ENCODE results near the gene CDR2L.

The CDR2L gene
- 0.05 to 1.2 (median 0.46) reads per million in 18 experiments for total RNA-seq

DNA sequence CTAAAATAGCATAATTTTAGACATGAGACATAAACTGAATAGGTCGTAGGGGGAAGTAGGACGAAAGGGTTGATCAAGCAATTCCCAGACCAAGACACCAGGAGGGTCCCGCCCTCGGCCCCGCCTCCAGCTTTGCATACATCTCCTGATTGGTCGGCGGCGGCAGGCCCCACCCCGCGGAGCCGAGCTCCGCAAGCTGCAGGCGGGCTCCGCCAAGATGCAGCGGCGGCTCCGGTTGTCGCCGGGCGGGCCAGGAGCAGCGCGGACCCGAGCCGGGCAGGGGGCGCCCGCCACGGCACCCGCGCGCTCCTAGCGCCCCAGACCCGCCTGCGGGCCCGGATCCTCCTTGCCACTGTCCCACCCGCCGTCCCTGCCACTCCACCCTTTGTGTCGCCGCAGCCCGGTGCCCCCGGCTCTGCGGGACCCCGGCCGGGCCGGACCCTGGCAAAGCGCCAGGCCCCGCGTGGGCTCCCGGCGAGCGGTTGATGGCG, at the start of gene CDR2L:
CDR2L (plus strand) TSS at position 215 of the 491 bp plus-strand sequence. CDS start 412 bp downstream, outside the sequence.
- peak; percentile 96 to 97 for DNase-seq

DNA sequence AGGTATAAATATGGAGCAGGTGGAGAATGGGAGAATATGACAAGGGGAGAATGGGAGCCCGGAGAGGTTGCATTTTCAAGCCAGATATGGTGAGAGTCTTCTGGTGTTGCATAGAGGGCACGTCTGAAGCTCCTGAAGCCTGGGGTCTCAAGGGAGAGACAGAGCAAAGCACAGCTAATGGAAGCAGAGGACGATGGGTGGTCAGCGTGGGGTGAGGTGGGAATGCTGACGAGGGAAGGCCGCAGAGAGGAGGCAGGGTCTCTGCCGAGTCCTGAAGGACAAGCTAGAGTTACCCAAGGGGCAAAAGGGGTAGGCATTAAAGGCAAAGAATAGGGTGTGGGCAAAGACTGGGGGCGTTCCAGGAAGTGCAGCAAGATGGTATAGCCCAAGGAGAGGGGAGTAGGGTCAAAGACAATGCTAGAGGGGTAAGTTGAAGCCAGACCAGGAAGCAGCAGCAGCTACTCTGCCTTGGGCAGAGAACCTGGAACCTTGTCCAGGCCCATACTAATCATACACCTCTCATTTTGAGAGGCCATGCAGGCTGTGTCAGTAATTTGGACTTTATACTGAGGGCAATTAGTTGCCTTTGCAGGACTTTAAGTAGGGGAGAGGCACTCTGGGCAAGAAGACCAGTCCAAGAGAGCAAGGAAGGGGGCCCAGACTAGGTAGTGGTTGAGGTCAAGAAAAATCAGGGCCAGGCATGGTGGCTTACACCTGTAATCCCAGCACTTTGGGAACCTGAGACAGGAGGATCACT, 49.1 kb upstream of the CDR2L start:
- no peak for DNase-seq

DNA sequence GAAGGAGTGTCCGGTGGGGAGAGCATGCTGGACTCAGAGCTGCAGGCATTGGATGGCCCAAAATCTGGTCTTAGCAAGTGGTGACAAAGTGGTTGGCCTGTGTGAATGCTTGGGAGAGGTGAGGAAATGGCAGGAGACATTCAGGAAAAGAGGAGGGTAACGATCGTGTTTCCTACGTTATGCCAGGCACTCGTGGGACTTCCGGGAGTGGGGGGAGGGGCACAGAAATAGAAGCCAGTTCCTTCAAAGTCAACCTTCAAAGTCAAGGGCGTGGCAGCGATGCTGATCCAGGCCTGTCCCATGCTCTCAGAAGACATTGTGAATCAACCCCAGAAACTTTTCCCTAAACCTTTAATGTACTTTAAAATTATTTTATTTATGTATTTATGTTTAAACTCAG, 47.9 kb upstream of the CDR2L start:
- DNase-seq, result no peak

DNA sequence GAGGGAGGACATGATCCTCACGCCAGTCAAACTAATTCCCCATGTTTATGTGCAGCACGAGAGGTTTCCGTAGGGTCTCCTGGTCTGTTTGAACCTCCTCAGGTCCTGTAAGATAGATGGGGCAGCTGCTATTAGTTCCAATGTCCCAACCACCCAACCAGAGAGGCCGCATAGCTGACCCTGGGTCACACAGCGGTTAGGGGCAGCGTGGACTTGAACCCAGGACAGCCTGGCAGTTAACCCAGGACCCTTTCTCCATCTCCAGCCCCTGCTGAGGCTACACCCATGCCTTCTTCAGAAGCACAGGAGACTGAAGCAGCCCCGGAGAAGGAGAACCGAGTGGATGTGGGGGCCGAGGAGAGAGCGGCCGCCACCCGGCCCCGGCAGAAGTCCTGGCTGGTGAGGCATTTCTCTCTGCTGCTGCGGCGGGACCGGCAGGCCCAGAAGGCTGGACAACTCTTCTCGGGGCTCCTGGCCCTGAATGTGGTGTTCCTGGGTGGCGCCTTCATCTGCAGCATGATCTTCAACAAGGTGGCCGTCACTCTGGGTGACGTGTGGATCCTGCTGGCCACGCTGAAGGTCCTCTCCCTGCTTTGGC, 46.2 kb upstream of the CDR2L start:
- no peak for DNase-seq

DNA sequence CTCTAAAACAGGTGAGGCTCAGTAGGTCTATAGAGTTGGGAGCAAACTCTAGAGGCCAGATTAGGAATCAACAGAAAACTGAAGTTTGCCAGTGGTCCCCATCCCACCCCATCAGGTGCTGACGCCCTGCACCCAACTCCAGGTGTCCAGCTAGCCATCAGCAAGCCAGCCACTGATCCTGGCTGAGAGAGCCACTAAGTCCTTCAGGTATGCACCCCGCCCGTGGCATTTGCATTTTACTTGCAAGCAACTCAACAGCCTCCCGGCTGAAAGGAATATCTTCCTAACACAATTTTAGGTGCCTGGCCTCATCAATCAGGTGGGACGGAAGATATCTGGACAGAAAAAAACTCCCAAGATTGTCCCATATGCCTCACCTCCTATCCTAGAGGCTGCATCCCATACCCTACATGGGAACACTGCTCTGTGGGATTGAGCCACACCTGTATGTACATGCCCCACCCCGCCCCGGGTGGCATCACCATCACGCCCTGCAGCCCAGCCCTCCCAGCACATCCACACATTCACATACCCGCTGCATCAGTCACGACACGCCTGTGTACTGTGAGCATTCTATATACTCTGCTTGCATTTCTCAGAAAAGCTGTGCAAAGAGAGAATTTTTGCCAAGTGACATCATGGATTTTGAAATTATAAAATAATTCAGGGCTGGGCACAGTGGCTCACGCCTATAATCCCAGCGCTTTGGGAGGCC, 43.5 kb upstream of the CDR2L start:
- no peak for DNase-seq

DNA sequence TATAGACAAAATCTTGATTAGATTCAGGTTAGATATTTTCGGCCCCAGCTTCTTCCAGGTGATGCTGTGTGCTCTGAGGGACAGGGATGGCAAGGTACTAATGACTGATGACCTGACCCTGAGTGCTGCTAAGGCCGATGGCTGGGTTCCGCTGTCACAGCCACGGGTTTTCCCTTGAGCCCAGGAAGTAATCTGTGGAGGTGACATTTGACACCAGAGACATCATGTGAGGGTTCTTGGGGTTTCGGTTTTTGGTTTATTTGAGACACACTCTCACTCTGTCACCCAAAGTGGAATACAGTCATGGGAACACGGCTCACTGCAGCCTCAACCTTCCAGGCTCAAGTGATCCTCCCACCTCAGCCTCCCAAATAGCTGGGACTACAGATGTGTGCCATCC, 41.9 kb upstream of the CDR2L start:
- DNase-seq, result no peak

DNA sequence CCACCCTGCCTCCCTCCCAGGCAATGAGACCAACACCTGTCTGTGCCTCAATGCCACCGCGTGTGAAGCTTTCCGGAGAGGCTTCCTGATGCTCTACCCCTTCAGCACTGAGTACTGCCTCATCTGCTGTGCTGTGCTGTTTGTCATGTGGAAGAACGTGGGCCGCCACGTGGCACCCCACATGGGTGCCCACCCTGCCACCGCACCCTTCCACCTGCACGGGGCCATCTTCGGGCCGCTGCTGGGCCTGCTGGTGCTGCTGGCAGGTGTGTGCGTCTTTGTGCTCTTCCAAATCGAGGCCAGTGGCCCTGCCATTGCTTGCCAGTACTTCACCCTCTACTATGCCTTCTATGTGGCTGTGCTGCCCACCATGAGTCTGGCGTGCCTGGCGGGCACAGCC, 40.8 kb upstream of the CDR2L start:
- DNase-seq, result no peak

DNA sequence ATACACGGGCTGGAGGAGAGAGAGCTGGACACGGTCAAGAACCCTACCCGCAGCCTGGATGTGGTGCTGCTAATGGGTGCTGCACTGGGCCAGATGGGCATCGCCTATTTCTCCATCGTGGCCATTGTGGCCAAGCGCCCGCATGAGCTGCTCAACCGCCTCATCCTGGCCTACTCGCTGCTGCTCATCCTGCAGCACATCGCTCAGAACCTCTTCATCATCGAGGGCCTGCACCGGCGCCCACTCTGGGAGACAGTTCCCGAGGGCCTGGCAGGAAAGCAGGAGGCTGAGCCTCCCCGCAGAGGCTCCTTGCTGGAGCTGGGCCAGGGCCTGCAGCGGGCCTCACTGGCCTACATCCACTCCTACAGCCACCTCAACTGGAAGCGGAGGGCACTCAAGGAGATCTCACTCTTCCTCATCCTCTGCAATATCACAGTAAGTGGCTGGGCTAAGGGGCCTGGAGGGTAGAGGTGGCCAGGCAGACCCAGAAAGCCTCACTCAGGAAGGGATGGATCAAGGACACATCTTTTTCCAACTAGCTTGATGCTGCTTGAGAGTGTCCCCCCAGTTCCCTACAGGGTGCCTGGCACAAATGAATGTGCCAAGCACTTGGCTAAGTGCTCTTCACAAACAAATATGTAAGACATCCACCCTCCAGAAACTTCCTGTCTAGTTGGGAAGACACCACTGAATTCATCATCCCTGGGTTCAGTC, 40.2 kb upstream of the CDR2L start:
- no peak for DNase-seq

DNA sequence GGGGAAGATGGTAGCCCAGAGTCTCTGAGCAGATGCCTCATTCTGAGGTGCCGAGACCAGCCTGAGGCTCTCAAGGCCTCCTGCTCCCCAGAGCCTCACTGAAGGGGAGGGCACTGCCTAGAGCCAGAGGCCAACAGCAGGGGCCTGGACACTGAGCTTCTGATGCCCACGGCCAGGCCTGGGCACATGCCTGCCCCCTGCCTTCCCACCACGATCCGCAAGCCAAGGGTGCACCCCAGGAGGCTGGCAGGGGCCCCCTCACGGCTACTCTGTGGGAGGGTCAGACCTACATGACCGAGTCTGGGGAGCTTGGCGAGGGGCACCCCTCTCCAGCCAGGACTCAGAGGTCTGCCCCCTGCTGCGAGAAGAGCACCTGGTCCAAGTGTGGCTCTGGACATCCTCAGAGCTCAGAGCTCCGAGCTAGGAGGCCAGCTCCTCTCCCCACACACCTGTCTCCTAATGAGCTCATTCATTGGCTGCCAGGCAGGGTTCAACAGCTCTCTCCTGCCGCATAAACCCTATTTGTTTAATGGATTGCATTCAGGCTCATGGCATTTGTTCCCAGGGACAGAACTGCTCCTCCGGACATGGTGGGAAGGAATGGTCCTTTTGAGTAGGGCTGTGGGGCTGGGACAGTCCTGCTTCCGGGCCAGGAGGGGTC, 37.8 kb upstream of the CDR2L start:
- no peak for DNase-seq

DNA sequence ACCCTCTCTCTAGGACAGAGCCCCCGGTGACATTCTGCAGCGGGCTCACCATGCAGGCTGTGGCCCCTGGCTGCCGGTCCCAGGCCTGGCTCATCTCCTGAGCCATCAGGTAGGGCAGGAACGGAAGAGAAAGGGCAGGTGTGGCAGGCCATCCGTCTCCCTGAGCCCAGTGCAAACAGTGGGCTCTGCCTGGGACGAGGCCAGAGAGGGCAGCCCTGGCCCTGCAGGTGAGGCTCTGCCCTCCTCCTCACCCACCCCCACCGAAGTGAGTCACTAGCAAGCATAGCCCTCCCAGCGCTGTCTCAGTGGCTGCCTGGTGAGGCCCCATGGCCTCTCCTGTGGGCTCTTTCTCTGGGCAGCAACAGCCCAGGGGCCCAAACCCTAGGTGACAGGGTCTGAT, 37.2 kb upstream of the CDR2L start:
- no peak for DNase-seq

DNA sequence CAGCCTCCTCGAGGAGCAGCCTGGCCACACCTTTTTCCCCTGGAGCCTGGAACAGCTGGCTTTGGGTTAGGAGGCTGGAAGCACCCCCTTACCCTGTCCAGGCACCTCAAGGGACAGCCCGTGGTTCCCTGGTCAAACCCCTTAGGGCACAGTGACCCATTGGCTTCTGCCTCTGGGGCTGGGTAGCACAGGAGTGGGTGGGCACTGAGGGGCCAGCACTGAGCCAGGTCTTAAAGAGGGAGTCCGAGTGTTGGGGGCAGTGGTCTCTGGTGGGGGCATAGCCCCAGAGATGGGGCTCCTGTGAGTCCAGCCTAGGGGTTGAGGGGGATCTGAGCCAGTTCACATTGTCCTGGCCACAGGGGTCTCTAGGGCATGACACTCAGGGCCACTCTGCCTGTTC, 36.4 kb upstream of the CDR2L start:
- no peak for DNase-seq

DNA sequence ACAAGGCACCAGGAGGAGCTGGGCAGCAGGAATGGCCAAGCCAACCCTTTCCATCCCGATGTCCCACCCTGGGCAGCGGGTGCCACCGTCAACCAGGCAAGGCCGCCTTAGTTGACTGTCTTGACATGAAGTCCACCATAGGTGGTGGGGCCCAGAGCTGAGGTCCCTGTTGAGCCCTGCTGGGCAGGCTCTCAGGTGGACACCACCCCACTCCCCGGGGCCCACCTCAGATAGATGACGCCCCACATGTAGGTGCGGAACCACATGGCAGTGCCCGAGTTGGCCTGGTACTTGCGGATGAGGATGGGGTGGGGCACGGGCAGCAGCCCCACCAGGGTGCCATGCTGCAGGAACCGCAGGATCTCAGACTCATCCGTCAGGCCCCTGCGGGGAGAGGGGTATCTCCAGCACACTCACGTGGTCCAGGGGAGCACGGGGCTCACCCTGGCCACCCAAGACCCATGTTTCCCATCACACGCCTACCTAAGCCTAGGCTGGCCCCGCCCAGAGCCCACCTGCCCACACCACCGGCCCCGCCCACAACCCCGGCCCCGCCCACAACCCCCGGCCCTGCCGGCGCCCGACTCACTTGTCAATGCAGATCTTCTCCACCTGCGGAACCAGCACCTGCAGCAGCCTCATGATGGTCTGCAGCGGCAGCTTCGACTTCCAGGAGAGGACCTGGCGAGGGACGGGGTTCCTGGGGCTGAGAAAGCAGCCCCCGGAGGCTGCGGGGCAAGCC, 35.6 kb upstream of the CDR2L start:
- DNase-seq, result no peak

DNA sequence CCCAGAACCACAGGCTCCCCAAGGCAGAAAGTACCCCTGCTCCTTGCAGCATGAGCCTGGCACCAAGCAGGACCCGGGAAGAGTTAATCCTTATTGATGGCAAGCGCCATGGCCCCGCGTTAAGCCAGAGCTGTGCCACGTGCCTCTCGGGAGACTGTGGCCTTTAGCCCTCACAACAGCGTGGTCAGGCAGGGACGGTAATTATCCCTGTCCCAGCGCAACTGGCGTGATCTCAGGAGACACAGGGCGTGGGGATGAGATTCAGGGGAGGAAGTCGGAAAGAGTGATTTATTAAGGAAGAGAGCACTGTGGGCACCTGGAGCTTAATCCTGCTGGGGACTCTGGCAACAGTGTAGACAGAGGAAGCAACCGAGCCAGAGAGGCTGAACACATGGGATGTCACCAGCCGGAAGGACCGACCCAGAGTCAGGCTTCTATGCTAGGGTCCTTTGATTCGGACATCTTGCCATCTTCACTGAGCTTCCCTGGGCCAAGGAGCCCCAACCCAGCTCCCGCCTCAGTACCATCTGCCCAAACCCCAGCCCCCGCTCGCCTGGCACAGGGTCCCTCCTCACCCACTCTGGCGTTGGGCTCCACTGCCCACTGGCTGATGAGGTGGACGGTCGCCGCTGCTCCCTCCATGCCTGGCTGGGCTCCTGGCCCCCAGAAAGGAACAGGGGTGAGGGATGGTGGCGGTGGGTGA, 34.9 kb upstream of the CDR2L start:
- no peak for DNase-seq

DNA sequence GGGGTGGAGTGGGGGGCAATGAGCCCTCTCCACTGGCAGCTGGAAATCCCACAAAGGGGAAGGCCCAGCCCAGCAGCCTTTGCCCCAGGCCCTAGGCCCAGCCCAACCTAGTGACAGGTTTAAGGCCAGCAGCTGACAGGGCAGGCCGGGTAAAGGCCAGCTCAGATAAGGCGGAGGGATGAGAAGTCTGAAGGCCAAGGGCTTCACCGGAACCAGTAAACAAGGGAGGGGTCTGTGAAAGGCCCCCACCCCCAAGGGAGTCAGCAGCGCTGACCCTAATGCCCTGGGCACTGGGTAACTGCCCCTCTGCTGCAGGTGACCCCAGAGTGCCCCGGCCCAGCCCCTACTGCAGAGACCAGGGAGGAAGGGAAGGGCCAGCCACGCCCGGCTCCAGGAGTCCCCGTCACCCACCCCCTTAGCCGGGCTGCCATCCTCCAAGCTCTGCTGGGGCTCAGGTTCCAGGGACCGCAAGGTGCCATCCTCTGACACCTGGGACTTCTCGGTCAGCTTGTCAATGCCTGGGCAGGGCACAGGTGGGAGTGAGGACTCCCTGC, 34.2 kb upstream of the CDR2L start:
- no peak for DNase-seq

DNA sequence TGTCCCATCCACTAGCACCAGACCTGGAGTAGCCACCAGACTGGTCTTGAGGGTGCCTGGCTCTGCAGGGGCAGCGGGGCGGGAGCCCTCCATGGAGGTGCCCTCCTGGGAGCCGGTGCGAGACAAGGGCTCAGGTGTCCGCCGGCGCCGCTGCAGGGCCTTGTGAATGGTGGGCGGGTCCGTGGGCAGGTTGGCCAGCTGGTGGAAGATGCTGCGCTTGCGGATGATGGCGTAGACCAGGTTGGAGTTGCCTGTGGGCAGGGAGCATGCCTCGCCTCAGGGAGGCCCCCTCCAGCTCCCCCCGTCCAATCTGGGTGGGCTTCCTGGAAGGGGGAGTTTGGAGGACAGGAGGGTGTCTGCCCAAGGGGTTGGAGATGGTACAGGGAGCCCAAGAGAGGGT, 33.3 kb upstream of the CDR2L start:
- DNase-seq, result no peak

DNA sequence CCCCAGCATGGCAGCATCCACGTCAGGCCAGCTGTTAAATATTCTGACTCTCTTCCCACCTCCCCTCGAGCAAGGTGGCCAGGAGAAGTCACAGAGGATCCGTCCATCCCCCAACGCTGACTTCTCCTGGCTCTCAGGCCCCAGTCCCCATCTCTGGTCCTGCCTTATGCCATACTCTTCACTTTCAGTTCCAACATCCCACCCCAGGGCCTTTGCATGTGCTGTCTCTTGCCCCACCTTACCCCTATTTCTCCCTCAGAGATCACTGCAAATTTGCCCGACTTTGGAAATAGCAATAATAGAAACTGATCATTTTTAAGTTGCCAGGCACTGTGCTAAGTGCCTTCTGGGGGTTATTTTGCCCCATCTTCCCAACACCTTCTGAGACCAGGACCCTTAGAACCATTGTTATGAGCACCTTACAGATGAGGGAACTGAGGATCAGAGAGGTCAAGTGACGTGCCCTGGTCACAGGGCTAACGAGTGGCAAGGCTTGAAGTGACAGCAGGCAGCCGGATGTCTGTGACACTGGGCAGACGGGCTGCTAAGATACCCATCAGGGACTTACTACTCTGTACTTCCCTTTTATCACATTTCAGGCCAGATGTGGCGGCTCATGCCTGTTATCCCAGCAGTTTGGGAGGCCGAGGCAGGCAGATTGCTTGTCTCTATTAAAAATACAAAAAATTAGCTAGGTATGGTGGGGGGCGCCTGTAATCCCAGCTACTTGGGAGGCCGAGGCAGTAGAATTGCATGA, 32.6 kb upstream of the CDR2L start:
- peak; percentile 9 to 17 for DNase-seq

DNA sequence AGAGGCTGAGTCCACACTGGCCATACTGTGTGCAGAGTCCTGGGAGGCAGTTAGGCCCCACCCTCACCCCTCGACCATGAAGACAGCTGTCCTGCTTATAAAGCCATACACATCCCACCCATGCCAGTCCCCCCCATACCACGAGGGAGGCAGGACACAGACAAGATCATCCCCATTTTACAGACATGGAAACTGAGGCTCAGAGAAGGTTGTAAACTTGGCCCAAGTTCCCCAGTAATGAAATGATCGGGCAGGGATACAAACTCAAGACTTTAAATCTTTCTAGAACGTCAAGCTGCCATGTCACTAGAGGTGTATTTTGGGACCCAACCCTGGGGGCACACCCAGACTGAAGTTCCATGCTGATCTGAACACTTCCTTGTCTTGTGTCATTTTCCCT, 31.3 kb upstream of the CDR2L start:
- DNase-seq, result no peak

DNA sequence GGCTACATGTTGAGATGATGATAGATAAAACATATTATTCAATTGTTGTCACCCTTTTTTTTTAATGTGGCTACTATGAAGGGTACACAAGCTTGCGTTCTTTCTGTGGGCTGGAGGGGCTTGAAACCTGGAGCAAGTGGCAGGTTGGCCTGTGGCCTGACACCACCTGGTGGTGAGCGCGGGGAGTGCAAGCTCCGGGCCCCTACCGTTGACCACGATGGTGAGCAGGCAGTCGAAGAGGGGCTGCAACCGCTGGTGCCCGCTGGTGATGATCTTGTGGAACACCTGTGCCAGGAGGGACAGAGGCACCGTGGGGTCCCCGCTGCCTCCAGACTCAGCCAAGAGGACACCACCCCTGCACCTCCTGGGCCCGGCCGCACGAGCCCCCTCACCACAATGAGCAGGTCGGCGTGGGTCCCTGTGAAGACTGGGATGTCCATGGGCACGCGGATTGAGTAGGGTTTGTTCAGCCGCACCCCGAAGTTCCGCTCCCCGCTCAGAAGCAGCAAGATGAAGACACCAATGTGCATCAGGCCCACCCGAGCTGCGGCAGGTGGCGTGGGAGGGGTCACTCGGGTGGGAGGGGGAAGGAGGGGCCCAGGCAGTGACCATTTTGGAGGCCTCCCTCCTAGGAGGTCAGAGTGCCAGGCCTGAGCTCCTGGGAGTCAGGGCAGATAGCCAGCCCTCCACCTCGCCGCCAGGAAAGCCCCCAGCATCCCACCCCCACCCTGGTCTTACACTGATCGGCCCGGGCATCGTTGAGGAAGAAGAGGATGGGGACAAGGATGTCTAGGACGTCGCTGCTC, 29.3 kb upstream of the CDR2L start:
- peak; percentile 64 to 66 for DNase-seq
